HG03432 (cell line): Measurements from ENCODE around the gene LBX2.
A peak's percentile ranks its signal among the peaks of the same experiment; 100 is the strongest.

Source experiments
- ATAC-seq: cut with Tn5 transposase; IDR thresholded peaks from one replicate; pipeline ENCODE4 v1.9.1; 2021; ENCODE audit warnings: mild to moderate bottlenecking, moderate library complexity; ENCODE audit not compliant: unreplicated experiment

The LBX2 gene

DNA sequence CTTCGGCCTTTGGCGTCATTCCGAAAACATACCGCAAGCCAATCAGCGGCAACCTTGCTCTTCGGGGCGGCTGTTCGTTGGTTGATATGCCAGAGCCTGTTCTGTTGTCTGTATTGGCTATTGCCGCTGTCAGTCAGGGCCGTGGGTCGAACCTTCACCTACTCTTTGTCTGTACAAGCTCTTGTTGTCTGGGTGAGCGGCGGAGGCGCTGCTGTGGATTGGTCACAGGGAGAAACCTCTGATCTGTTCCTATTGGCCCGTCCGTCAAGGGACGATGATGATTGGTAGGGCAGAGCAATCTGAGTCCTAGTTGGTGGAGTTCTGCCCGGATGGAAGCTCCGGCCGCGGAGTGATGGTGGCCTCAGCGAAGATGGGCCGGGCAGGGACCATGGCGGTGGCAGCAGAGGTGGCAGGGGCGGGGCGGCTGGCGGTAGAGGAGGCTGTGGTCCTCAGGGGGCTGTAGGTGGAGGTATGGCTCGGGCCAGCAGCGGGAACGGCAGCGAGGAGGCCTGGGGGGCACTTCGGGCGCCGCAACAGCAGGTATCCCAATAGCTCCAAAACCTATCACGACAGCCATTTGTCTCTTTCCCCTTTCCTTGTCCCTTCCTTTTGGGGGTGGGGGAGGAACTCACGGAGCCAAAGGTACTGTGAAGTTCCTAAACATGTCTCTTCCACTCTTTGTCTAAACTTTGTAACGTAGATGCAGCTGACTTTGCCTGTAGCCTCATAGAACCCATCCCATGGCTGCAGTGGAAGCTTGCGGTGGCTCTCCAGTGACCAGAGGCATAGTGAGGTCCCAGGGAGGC, 41.1 kb downstream of the LBX2 start, which contains the start of gene WBP1:
Gene WBP1 (plus strand): TSS at position 307 of the 806 bp plus-strand sequence. CDS start 165 bp downstream, at position 472.
- peak; percentile 82 for ATAC-seq

DNA sequence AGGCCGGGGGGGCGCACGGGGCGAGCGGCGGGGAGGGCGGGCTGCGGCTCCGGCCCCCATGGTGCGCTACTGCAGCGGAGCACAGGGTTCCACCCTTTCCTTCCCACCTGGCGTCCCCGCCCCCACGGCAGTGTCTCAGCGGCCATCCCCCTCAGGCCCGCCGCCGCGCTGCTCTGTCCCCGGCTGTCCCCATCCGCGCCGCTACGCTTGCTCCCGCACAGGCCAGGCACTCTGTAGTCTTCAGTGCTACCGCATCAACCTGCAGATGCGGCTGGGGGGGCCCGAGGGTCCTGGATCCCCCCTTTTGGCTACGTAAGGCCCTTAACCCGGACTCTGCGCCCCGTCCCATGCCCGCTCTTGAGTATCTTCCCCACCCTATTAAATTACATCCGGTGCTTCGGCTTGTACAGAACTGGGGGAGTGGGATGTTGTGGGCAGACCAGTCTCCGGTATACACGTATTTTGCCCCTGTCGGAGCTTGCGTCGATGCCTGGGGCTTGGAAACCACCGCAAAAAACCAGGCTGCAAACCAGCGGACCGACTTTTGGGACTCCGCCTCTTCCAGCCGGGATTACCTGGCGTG, 41.8 kb downstream of the LBX2 start:
- peak; percentile 42 for ATAC-seq

DNA sequence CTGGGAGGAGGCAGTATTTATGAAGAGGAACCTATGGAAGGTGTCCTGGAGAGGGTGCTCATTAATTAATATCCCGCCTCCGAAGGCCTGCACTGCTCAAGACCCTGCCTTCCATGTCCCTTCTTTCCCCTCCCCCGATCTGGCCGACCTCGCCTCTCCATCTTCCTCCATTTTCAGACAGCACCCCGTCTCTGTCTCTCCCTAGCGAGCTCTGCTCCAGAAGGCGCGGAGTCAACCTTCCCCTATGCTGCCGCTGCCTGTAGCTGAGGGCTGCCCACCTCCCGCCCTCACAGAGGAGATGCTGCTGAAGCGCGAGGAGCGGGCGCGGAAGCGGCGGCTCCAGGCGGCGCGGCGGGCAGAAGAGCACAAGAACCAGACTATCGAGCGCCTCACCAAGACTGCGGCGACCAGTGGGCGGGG, 42.3 kb downstream of the LBX2 start:
- ATAC-seq = no peak

DNA sequence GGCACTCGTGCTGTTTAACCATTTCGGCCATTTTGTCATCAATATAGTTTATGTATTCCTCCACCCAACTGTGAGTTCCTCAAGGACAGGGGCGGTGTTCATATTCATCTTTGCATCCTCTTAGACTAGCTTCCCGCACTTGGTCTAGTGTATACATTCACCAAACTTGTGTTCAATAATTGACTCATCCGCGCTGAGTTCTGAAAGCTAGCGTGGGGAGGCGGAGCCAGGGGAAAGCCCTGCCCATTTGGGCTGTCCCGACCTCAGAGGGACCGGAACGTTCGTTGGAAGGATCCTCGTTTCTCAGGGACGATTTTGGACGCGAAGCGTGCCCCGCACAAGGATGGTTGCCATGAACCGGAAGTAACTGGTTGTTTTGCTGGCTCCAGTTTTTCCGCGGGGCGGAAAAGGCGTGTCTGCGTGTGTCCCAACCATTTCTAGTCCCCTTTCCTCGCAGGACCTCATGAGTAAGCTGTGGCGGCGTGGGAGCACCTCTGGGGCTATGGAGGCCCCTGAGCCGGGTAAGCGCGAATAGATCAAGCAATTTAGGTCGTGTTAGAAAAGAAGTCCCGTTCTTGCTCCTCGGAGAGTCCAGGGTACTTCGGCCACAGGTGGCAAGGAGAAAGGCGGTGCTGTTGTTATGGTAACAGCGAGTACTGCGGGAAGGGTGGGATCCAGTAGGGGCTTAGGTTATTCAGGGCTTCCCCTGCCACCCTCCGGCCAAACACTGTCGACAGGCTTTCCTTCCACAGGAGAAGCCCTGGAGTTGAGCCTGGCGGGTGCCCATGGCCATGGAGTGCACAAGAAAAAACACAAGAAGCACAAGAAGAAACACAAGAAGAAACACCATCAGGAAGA, 44.5 kb downstream of the LBX2 start, which contains the start of gene INO80B:
Gene INO80B (plus strand): TSS at position 434 of the 858 bp plus-strand sequence. CDS start 30 bp downstream, at position 464.
- ATAC-seq = peak; percentile 45

DNA sequence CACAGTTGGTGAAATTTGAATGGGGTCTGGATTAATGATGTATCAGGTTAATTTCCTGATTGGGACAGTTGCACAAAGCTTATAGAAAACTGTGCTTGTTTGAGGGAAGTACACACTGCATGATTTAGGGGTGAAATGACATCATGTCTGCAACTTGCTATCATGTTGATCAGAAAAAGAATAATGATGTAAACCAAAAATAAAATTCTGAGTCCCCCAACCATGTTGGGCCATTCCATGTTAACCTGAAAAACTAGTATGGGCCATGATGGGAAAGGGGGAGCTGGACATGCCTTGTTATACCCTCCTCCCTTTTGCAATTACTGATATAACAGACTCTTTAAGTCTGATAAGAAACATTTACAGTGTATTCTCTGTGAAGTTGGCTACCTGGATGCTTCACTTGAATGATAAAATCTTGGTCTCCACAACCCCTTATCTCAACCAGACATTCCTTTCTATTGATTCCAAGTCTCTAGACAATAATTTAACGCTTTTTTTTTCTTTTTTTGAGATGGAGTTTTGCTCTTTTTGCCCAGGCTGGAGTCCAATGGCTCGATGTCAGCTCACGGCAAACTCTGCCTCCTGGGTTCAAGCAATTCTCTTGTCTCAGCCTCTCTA, 48.7 kb downstream of the LBX2 start:
- ATAC-seq = no peak

DNA sequence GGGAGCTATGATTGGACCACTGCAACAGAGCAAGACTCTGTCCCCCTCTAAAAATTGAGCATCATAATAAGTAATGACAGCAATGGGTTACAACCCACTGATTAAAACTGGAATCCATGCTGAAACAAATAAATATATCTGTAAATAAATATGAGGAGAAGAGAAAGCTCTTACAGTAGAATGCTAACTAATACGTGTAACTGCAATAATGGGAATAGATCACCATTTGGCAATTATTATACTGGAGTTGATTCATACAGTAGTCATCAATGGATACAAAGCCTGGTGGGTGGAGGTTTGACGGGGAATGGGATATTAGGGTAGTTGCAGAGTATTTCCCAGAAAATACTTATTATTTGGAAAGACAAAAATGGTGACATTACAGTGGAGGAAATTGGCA, 50.6 kb downstream of the LBX2 start:
- no peak for ATAC-seq
